Activated naive CD8-positive, alpha-beta T cell treated with anti-CD3 and anti-CD28 coated beads, Interleukin-2, amount 10 ng/mL, durations not matched to agents 7 days and 5 days (primary cell): ENCODE measurements around the gene KRT6A. TPM values are rescaled to one million over a fixed set of nuclear protein-coding genes. Genes with fewer than 3 reads are reported as not detected.
A peak's percentile ranks its signal among the peaks of the same experiment; 100 is the strongest.

Experiments used
- ATAC-seq: fragments of 150-1000 bp; cut with Tn5 transposase; one replicate; pipeline ENCODE4 v1.10.0; 2021; ENCODE audit warnings: low read depth, moderate library complexity
- POLR2A ChIA-PET: fragments of 350-600 bp; sonication (Branson Sonifier 250); formaldehyde crosslinking; loops from one replicate; lab custom pipeline; 2021; ENCODE audit warnings: antibody characterized with exemption; lab: Charles Lee
- DNase-seq: peaks from one replicate; pipeline ENCODE4 v3.0.0; 2021
- H3K27ac Mint-ChIP-seq: one replicate; pipeline ENCODE4 v1.8.0; 2022; ENCODE audit warnings: mild to moderate bottlenecking, mixed read lengths
- H3K27me3 Mint-ChIP-seq: one replicate; pipeline ENCODE4 v1.8.0; 2022; ENCODE audit warnings: mild to moderate bottlenecking, moderate library complexity, mixed read lengths
- H3K36me3 Mint-ChIP-seq: one replicate; pipeline ENCODE4 v1.8.0; 2021; ENCODE audit warnings: mild to moderate bottlenecking, mixed read lengths
- H3K4me1 Mint-ChIP-seq: one replicate; pipeline ENCODE4 v1.8.0; 2021; ENCODE audit warnings: mixed read lengths
- H3K4me3 Mint-ChIP-seq: one replicate; pipeline ENCODE4 v1.8.0; 2022; ENCODE audit warnings: mild to moderate bottlenecking, moderate library complexity, mixed read lengths
- H3K9me3 Mint-ChIP-seq: one replicate; pipeline ENCODE4 v1.8.0; 2021; ENCODE audit warnings: mixed read lengths
- total RNA-seq, 2 experiments: library from RNA; stranded (reverse); gene quantifications; one replicate each; pipeline ENCODE4 v1.2.3, GENCODE V29; 2021

The KRT6A gene
- total RNA-seq: not detected

- H3K27me3 Mint-ChIP-seq: peaks cover 19% of the 10 kb centered on the region
- no peak within 1 kb of the TSS for H3K4me3 Mint-ChIP-seq
- no peaks in the 10 kb centered on the region for H3K9me3 Mint-ChIP-seq
- H3K4me1 Mint-ChIP-seq: peaks cover 5% of the 10 kb centered on the region
- POLR2A ChIA-PET: no interaction called here
- H3K36me3 Mint-ChIP-seq: no peaks in the 10 kb centered on the region
- ATAC-seq (no peak), DNase-seq (no peak)
- H3K27ac Mint-ChIP-seq: no peak within 1 kb of the TSS
Measured at GRCh38 chr12:52493172-52493571, at the start of gene KRT6A. Gene KRT6A, minus strand, starts transcription at chr12:52493257. Its CDS starts 69 bp downstream, at chr12:52493188.

GRCh38 chr12:52542157-52542556 lies 49.1 kb upstream of the KRT6A start:
- DNase-seq: no peak
- no peak overlapping the region for H3K4me3 Mint-ChIP-seq
- H3K4me1 Mint-ChIP-seq: peaks cover 5% of the 10 kb centered on the region
- no peaks in the 10 kb centered on the region for H3K9me3 Mint-ChIP-seq
- H3K27ac Mint-ChIP-seq: no peak overlapping the region
- ATAC-seq: no peak
- no peaks in the 10 kb centered on the region for H3K36me3 Mint-ChIP-seq
- POLR2A ChIA-PET: no interaction called here
- H3K27me3 Mint-ChIP-seq: no peaks in the 10 kb centered on the region

GRCh38 chr12:52541709-52542108 lies 48.7 kb upstream of the KRT6A start:
- DNase-seq (no peak), ATAC-seq (no peak)
- Mint-ChIP-seq H3K36me3 (no peaks in the 10 kb centered on the region), H3K27ac (no peak overlapping the region), H3K4me3 (no peak overlapping the region), H3K27me3 (no peaks in the 10 kb centered on the region), H3K4me1 (peaks cover 5% of the 10 kb centered on the region), H3K9me3 (no peaks in the 10 kb centered on the region)
- POLR2A ChIA-PET: no interaction called here

- Mint-ChIP-seq H3K27me3 (no peaks in the 10 kb centered on the region), H3K4me1 (peaks cover 5% of the 10 kb centered on the region), H3K4me3 (no peak overlapping the region), H3K27ac (no peak overlapping the region), H3K36me3 (no peaks in the 10 kb centered on the region), H3K9me3 (no peaks in the 10 kb centered on the region)
- DNase-seq (no peak), ATAC-seq (no peak)
- POLR2A ChIA-PET: no interaction called here
Measured at GRCh38 chr12:52540531-52540930, 47.5 kb upstream of the KRT6A start.

GRCh38 chr12:52539821-52540173 lies 46.7 kb upstream of the KRT6A start:
- ATAC-seq (no peak), DNase-seq (no peak)
- no peak overlapping the region for H3K4me3 Mint-ChIP-seq
- H3K36me3 Mint-ChIP-seq: no peaks in the 10 kb centered on the region
- H3K4me1 Mint-ChIP-seq: peaks cover 5% of the 10 kb centered on the region
- H3K9me3 Mint-ChIP-seq: no peaks in the 10 kb centered on the region
- H3K27ac Mint-ChIP-seq: no peak overlapping the region
- H3K27me3 Mint-ChIP-seq: no peaks in the 10 kb centered on the region
- POLR2A ChIA-PET: no interaction called here

DNA sequence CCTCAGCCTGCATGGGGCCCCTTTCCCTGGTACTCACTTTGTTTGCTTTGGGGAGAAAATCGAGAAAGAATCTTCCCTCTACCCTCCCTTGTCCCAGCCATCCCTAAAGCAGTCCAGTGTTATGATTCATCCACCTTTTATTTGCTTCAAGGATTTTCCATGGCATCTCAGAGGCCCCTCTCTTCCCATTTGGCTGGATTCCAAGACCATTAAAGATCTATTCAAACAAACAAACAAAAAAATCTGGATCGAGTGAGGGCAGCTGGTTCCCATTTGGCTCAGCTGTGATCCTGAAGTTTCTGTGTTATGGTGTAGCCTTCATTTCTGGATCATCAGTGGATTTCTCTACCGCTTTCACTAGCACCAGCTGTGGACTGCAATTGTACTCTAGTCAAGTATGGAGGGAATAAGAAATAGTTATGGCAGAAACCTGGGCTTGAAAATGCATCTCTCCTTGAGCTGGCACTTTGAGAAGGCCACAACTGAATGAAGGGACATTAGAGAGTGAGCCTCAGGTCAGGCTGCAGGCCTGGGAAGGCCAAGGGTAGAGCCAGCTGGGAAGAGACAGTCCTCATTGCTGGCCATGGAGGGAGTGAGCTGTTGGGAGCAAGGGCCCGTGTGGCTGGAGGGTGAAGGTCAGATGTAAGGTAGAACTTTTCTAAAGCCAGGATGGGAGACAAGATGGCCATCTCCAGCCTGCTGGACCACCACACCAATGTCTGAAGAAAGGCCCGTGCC lies 46.2 kb upstream of the KRT6A start:
- Mint-ChIP-seq H3K27ac (no peak overlapping the region), H3K27me3 (no peaks in the 10 kb centered on the region), H3K9me3 (no peaks in the 10 kb centered on the region), H3K36me3 (no peaks in the 10 kb centered on the region), H3K4me3 (no peak overlapping the region), H3K4me1 (peaks cover 5% of the 10 kb centered on the region)
- DNase-seq (no peak), ATAC-seq (no peak)
- POLR2A ChIA-PET: no interaction called here

DNA sequence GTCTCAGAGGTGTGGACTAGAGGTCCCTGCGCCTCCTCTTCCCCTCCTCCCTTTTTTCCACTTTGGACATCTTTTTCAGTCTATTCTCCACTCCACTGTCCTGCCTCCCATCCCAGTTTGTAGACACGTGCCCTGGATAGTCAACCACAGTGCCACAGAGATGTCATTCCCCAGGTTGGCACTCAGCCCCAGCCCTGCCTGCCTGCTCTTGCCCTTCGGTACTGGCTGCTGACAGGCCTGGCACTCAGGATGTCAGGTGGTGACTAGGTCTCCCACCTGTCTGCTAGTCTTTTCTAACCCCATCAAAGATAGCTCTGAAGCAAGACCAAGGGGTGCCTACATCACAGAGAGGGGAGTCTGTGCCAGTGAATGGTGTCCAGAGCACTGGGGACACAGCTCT lies 44.0 kb upstream of the KRT6A start:
- POLR2A ChIA-PET: no interaction called here
- Mint-ChIP-seq H3K27ac (no peak overlapping the region), H3K9me3 (no peaks in the 10 kb centered on the region), H3K4me3 (no peak overlapping the region), H3K36me3 (no peaks in the 10 kb centered on the region), H3K4me1 (no peaks in the 10 kb centered on the region), H3K27me3 (peaks cover 2% of the 10 kb centered on the region)
- DNase-seq (no peak), ATAC-seq (no peak)

GRCh38 chr12:52535574-52535973 lies 42.5 kb upstream of the KRT6A start:
- POLR2A ChIA-PET: no interaction called here
- Mint-ChIP-seq H3K36me3 (no peaks in the 10 kb centered on the region), H3K4me1 (no peaks in the 10 kb centered on the region), H3K27me3 (peaks cover 8% of the 10 kb centered on the region), H3K27ac (no peak overlapping the region), H3K4me3 (no peak overlapping the region), H3K9me3 (no peaks in the 10 kb centered on the region)
- DNase-seq (no peak), ATAC-seq (no peak)

- no peak overlapping the region for H3K27ac Mint-ChIP-seq
- H3K4me1 Mint-ChIP-seq: no peaks in the 10 kb centered on the region
- H3K27me3 Mint-ChIP-seq: peaks cover 8% of the 10 kb centered on the region
- ATAC-seq (no peak), DNase-seq (no peak)
- no peaks in the 10 kb centered on the region for H3K9me3 Mint-ChIP-seq
- H3K4me3 Mint-ChIP-seq: no peak overlapping the region
- POLR2A ChIA-PET: no interaction called here
- no peaks in the 10 kb centered on the region for H3K36me3 Mint-ChIP-seq
Measured at GRCh38 chr12:52534482-52534881, 41.4 kb upstream of the KRT6A start.

GRCh38 chr12:52533686-52534470 lies 40.8 kb upstream of the KRT6A start:
- Mint-ChIP-seq H3K27me3 (peaks cover 8% of the 10 kb centered on the region), H3K9me3 (no peaks in the 10 kb centered on the region)

GRCh38 chr12:52532636-52533035 lies 39.6 kb upstream of the KRT6A start:
- no peak overlapping the region for H3K4me3 Mint-ChIP-seq
- POLR2A ChIA-PET: no interaction called here
- DNase-seq: peak; percentile 3

More at GRCh38 chr12:52533686-52534470, 40.8 kb upstream of the KRT6A start:
- no peak overlapping the region for H3K27ac Mint-ChIP-seq
- no peak overlapping the region for H3K4me3 Mint-ChIP-seq
- DNase-seq: peak; percentile 9
- no peaks in the 10 kb centered on the region for H3K36me3 Mint-ChIP-seq
- ATAC-seq: no peak
- POLR2A ChIA-PET: no interaction called here
- no peaks in the 10 kb centered on the region for H3K4me1 Mint-ChIP-seq

GRCh38 chr12:52531566-52532300 lies 38.7 kb upstream of the KRT6A start:
- Mint-ChIP-seq H3K27me3 (peaks cover 8% of the 10 kb centered on the region), H3K27ac (no peak overlapping the region), H3K4me1 (peaks cover 6% of the 10 kb centered on the region), H3K4me3 (no peak overlapping the region), H3K36me3 (no peaks in the 10 kb centered on the region), H3K9me3 (no peaks in the 10 kb centered on the region)
- POLR2A ChIA-PET: no interaction called here
- DNase-seq: peak; percentile 9
- ATAC-seq: no peak

More at GRCh38 chr12:52532636-52533035, 39.6 kb upstream of the KRT6A start:
- no peaks in the 10 kb centered on the region for H3K36me3 Mint-ChIP-seq
- H3K27ac Mint-ChIP-seq: no peak overlapping the region
- ATAC-seq: no peak
- H3K4me1 Mint-ChIP-seq: no peaks in the 10 kb centered on the region
- H3K27me3 Mint-ChIP-seq: peaks cover 8% of the 10 kb centered on the region
- no peaks in the 10 kb centered on the region for H3K9me3 Mint-ChIP-seq

- no peaks in the 10 kb centered on the region for H3K9me3 Mint-ChIP-seq
- ATAC-seq (no peak), DNase-seq (no peak)
- POLR2A ChIA-PET: no interaction called here
- H3K27ac Mint-ChIP-seq: no peak overlapping the region
- peaks cover 10% of the 10 kb centered on the region for H3K4me1 Mint-ChIP-seq
- H3K36me3 Mint-ChIP-seq: no peaks in the 10 kb centered on the region
- peaks cover 8% of the 10 kb centered on the region for H3K27me3 Mint-ChIP-seq
- no peak overlapping the region for H3K4me3 Mint-ChIP-seq
Measured at GRCh38 chr12:52530905-52531304, 37.8 kb upstream of the KRT6A start.
